Right lobe of liver (tissue), 4 donors: ENCODE data around the gene CDKN2A.

Experiments used
- CTCF ChIP-seq, 4 donors: fragments of 200-600 bp in 3 of 4; fragments of 450-650 bp in 1 of 4; IDR thresholded peaks; one replicate each; pipeline versions ENCODE4 v1.5.1 to v1.8.0; 2016 to 2022; ENCODE audit warnings: antibody characterized with exemption in 4 of 4, mild to moderate bottlenecking in 2 of 4
- POLR2A ChIP-seq: fragments of 450-650 bp; IDR thresholded peaks from one replicate; pipeline ENCODE4 v1.6.1; 2017; ENCODE audit warnings: antibody characterized with exemption, mild to moderate bottlenecking
- donor health status: DM: no; HTN: no; CAD: no.
- donor health status: DM: no; HTN: no; CAD: no.
- donor health status: DM: no; HTN: yes; CAD: no.

GRCh38 chr9:22041344-22041743 is 47.2 kb upstream of the CDKN2A start:
- no peak for TF ChIP-seq POLR2A
- no peak for TF ChIP-seq CTCF (IDR thresholded peaks at IDR 0.05)
